NT2/D1 (cell line): ENCODE data around the gene MRPL24.

Experiments
- DNase-seq: peaks from one replicate; pipeline ENCODE4 v3.0.0-alpha.2; 2011; ENCODE audit warnings: low read depth, low spot score
- H3K27me3 ChIP-seq: 2 replicates; pipeline ENCODE4 v1.6.0; 2011; ENCODE audit warnings: mild to moderate bottlenecking; ENCODE audit not compliant: insufficient read length, insufficient read depth
- H3K36me3 ChIP-seq: 2 replicates; pipeline ENCODE4 v1.6.1; 2011; ENCODE audit warnings: mild to moderate bottlenecking, low read length, mixed read lengths; ENCODE audit not compliant: insufficient read depth, insufficient read length
- H3K4me1 ChIP-seq: 2 replicates; pipeline ENCODE4 v1.5.1; 2011; ENCODE audit not compliant: insufficient read depth, insufficient read length
- H3K4me3 ChIP-seq: 2 replicates; pipeline ENCODE4 v1.5.1; 2011; ENCODE audit warnings: low read depth; ENCODE audit not compliant: insufficient read length
- H3K9ac ChIP-seq: 2 replicates; pipeline ENCODE4 v1.6.0; 2011; ENCODE audit warnings: low read depth; ENCODE audit not compliant: insufficient read length
- H3K9me3 ChIP-seq: 2 replicates; pipeline ENCODE4 v1.5.1; 2011; ENCODE audit warnings: mild to moderate bottlenecking, low read length; ENCODE audit not compliant: insufficient read depth
- SUZ12 ChIP-seq: IDR thresholded peaks from 2 replicates; pipeline ENCODE4 v1.6.1; 2011; ENCODE audit not compliant: insufficient read length, insufficient read depth; ENCODE audit errors: extremely low read depth
- YY1 ChIP-seq: IDR thresholded peaks from 2 replicates; pipeline ENCODE4 v1.6.1; 2011; ENCODE audit not compliant: insufficient read length, insufficient read depth
- ZNF274 ChIP-seq: IDR thresholded peaks from 2 replicates; pipeline ENCODE4 v1.6.1; 2011; ENCODE audit warnings: mild to moderate bottlenecking, low read depth, low read length

Gene MRPL24

GRCh38 chr1:156745881-156746280 is 5.0 kb upstream of the MRPL24 start:
- Histone ChIP-seq H3K9ac (peak overlapping the region; percentile 71), H3K9me3 (no peaks in the 10 kb centered on the region), H3K27me3 (no peaks in the 10 kb centered on the region), H3K4me3 (peak overlapping the region; percentile 16), H3K4me1 (peaks cover 42% of the 10 kb centered on the region), H3K36me3 (peaks cover 68% of the 10 kb centered on the region)
- no peak for DNase-seq
- TF ChIP-seq ZNF274 = no peak
- TF ChIP-seq SUZ12 = no peak
- TF ChIP-seq YY1 = no peak

GRCh38 chr1:156744786-156745419 is 4.0 kb upstream of the MRPL24 start:
- Histone ChIP-seq H3K4me3 (no peak overlapping the region), H3K9ac (peak overlapping the region; percentile 26), H3K27me3 (no peaks in the 10 kb centered on the region), H3K36me3 (peaks cover 64% of the 10 kb centered on the region), H3K9me3 (no peaks in the 10 kb centered on the region), H3K4me1 (peaks cover 40% of the 10 kb centered on the region)
- TF ChIP-seq SUZ12 (no peak), ZNF274 (no peak), YY1 (no peak)
- DNase-seq = no peak

- H3K27me3 ChIP-seq = no peaks in the 10 kb centered on the region
- H3K4me1 ChIP-seq = peaks cover 35% of the 10 kb centered on the region
- no peaks in the 10 kb centered on the region for H3K9me3 ChIP-seq
- DNase-seq = no peak
- peaks cover 58% of the 10 kb centered on the region for H3K36me3 ChIP-seq
- TF ChIP-seq YY1 = no peak
- TF ChIP-seq SUZ12 = no peak
- TF ChIP-seq ZNF274 = no peak
- H3K4me3 ChIP-seq = no peak overlapping the region
- H3K9ac ChIP-seq = peak overlapping the region; percentile 26
Measured at GRCh38 chr1:156744344-156744743, 3.5 kb upstream of the MRPL24 start.

GRCh38 chr1:156743367-156744302 is 2.7 kb upstream of the MRPL24 start:
- Histone ChIP-seq H3K9ac (no peak overlapping the region), H3K9me3 (no peaks in the 10 kb centered on the region), H3K4me1 (peaks cover 28% of the 10 kb centered on the region), H3K4me3 (no peak overlapping the region), H3K27me3 (no peaks in the 10 kb centered on the region), H3K36me3 (peaks cover 58% of the 10 kb centered on the region)
- no peak for TF ChIP-seq ZNF274
- TF ChIP-seq SUZ12 = no peak
- TF ChIP-seq YY1 = no peak
- no peak for DNase-seq

- Histone ChIP-seq H3K27me3 (no peaks in the 10 kb centered on the region), H3K9ac (no peak overlapping the region), H3K4me1 (peaks cover 19% of the 10 kb centered on the region), H3K4me3 (no peak overlapping the region), H3K36me3 (peaks cover 60% of the 10 kb centered on the region), H3K9me3 (no peaks in the 10 kb centered on the region)
- TF ChIP-seq YY1 (no peak), SUZ12 (no peak), ZNF274 (no peak)
- DNase-seq = no peak
Measured at GRCh38 chr1:156742801-156743200, 1.9 kb upstream of the MRPL24 start.

- Histone ChIP-seq H3K4me1 (peaks cover 16% of the 10 kb centered on the region), H3K9me3 (no peaks in the 10 kb centered on the region), H3K4me3 (no peak overlapping the region), H3K36me3 (peaks cover 68% of the 10 kb centered on the region), H3K27me3 (no peaks in the 10 kb centered on the region), H3K9ac (no peak overlapping the region)
- no peak for DNase-seq
- TF ChIP-seq SUZ12 = no peak
- TF ChIP-seq YY1 = no peak
- TF ChIP-seq ZNF274 = no peak
Measured at GRCh38 chr1:156742017-156742416, 1.1 kb upstream of the MRPL24 start.

- no peaks in the 10 kb centered on the region for H3K9me3 ChIP-seq
- DNase-seq = no peak
- H3K36me3 ChIP-seq = peaks cover 73% of the 10 kb centered on the region
- no peaks in the 10 kb centered on the region for H3K27me3 ChIP-seq
- peak overlapping the region; percentile 2 for H3K4me3 ChIP-seq
- H3K4me1 ChIP-seq = peaks cover 16% of the 10 kb centered on the region
- TF ChIP-seq YY1 (no peak), SUZ12 (no peak), ZNF274 (no peak)
- H3K9ac ChIP-seq = peak overlapping the region; percentile 13
Measured at GRCh38 chr1:156741481-156741983, 644 bp upstream of the MRPL24 start.
